GM12878 (cell line): ENCODE results near the gene TSHZ3.

Experiments
- BMI1 ChIP-seq: fragments of 450-650 bp; IDR thresholded peaks from 2 replicates; pipeline ENCODE4 v1.6.1; 2016; ENCODE audit warnings: mild to moderate bottlenecking, moderate library complexity, borderline replicate concordance
- CHD2 ChIP-seq: IDR thresholded peaks from 2 replicates; pipeline ENCODE4 v1.6.1; 2011; ENCODE audit warnings: low read depth, low read length, improper control_type of control experiment, borderline replicate concordance
- EZH2 ChIP-seq: IDR thresholded peaks from 2 replicates; pipeline ENCODE4 v1.6.1; 2012; ENCODE audit warnings: low read depth, mild to moderate bottlenecking, control low read depth, inconsistent platforms, low read length, borderline replicate concordance; ENCODE audit not compliant: control insufficient read depth
- HDAC2 ChIP-seq: fragments of 200-600 bp; sonication (generic); IDR thresholded peaks from 2 replicates; pipeline ENCODE4 v1.6.1; 2017
- HDGF ChIP-seq: fragments of 450-650 bp; IDR thresholded peaks from 2 replicates; pipeline ENCODE4 v1.6.1; 2016; ENCODE audit warnings: antibody characterized with exemption
- KLF5 ChIP-seq: fragments of 450-650 bp; IDR thresholded peaks from 2 replicates; pipeline ENCODE4 v1.6.1; 2014; ENCODE audit warnings: mild to moderate bottlenecking; ENCODE audit not compliant: partially characterized antibody
- RUNX3 ChIP-seq: IDR thresholded peaks from 2 replicates; pipeline ENCODE4 v1.6.1; 2012; ENCODE audit warnings: low read length, inconsistent platforms
- TF ChIP-seq, protein P1 (sequence below): IDR thresholded peaks from 2 replicates; pipeline ENCODE4 v1.6.1; 2012; ENCODE audit warnings: low read depth, low read length, improper control_type of control experiment
- TF ChIP-seq, protein P2 (sequence below): fragments of 450-650 bp; formaldehyde crosslinking; IDR thresholded peaks from 2 replicates; pipeline ENCODE4 v1.4.0; 2022; ENCODE audit warnings: mild to moderate bottlenecking, moderate library complexity
- TF ChIP-seq, protein P3 (sequence below): fragments of 150-350 bp; IDR thresholded peaks from 2 replicates; pipeline ENCODE4 v1.6.1; 2014; ENCODE audit warnings: mild to moderate bottlenecking, low read depth, low read length
- TF ChIP-seq, protein P4 (sequence below): fragments of 450-650 bp; IDR thresholded peaks from 2 replicates; pipeline ENCODE4 v1.6.1; 2017; ENCODE audit warnings: antibody characterized with exemption, mild to moderate bottlenecking, moderate library complexity
- TF ChIP-seq, protein P5 (sequence below), 3 experiments: IDR thresholded peaks in 2 of 3; conservative IDR thresholded peaks in 1 of 3; 2 replicates each; pipeline ENCODE4 v1.5.1; 2011; ENCODE audit warnings: low read depth in 3 of 3, low read length in 3 of 3, mild to moderate bottlenecking in 3 of 3, control low read depth in 2 of 3, moderate library complexity in 2 of 3, inconsistent platforms in 1 of 3, mixed read lengths in 1 of 3; ENCODE audit not compliant: control insufficient read depth in 2 of 3, insufficient read depth in 1 of 3; ENCODE audit errors: extremely low read depth in 1 of 3
- TF ChIP-seq, protein P6 (sequence below): IDR thresholded peaks from 2 replicates; pipeline ENCODE4 v1.6.1; 2012; ENCODE audit warnings: mild to moderate bottlenecking, low read depth, low read length

DNA sequence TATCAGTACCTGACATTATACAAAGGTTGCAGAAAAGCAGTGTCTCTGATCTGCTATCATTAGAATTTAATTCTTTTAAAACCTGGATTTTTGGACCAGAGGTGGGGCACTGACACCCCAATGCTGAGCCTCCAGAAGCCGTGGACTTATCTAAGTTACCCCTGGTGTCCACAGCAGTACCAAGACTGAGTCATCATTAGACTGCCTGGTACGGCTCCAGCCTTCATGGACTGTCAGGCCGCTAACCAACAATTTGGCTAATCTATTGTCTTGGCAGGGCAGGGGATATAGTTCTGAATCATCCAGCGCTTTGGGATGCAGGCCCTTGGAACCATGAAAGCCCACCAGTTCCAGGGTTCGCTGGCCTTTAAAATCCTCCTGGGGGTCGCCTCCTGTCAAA, 78.3 kb downstream of the TSHZ3 start:
- TF ChIP-seq CHD2 (no peak), HDAC2 (no peak), HDGF (no peak), KLF5 (no peak), BMI1 (no peak), EZH2 (no peak), RUNX3 (no peak)
- TF ChIP-seq, protein P1, sequence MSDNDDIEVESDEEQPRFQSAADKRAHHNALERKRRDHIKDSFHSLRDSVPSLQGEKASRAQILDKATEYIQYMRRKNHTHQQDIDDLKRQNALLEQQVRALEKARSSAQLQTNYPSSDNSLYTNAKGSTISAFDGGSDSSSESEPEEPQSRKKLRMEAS: no peak
- TF ChIP-seq, protein P2, sequence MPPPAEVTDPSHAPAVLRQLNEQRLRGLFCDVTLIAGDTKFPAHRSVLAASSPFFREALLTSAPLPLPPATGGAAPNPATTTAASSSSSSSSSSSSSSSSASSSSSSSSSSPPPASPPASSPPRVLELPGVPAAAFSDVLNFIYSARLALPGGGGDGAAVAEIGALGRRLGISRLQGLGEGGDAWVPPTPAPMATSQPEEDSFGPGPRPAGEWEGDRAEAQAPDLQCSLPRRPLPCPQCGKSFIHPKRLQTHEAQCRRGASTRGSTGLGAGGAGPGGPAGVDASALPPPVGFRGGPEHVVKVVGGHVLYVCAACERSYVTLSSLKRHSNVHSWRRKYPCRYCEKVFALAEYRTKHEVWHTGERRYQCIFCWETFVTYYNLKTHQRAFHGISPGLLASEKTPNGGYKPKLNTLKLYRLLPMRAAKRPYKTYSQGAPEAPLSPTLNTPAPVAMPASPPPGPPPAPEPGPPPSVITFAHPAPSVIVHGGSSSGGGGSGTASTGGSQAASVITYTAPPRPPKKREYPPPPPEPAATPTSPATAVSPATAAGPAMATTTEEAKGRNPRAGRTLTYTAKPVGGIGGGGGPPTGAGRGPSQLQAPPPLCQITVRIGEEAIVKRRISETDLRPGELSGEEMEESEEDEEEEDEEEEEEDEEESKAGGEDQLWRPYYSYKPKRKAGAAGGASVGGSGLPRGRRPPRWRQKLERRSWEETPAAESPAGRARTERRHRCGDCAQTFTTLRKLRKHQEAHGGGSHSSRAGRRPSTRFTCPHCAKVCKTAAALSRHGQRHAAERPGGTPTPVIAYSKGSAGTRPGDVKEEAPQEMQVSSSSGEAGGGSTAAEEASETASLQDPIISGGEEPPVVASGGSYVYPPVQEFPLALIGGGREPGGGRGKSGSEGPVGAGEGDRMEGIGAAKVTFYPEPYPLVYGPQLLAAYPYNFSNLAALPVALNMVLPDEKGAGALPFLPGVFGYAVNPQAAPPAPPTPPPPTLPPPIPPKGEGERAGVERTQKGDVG (CRISPR knock-in tag): no peak
- TF ChIP-seq, protein P3, sequence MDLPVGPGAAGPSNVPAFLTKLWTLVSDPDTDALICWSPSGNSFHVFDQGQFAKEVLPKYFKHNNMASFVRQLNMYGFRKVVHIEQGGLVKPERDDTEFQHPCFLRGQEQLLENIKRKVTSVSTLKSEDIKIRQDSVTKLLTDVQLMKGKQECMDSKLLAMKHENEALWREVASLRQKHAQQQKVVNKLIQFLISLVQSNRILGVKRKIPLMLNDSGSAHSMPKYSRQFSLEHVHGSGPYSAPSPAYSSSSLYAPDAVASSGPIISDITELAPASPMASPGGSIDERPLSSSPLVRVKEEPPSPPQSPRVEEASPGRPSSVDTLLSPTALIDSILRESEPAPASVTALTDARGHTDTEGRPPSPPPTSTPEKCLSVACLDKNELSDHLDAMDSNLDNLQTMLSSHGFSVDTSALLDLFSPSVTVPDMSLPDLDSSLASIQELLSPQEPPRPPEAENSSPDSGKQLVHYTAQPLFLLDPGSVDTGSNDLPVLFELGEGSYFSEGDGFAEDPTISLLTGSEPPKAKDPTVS: no peak
- TF ChIP-seq, protein P4, sequence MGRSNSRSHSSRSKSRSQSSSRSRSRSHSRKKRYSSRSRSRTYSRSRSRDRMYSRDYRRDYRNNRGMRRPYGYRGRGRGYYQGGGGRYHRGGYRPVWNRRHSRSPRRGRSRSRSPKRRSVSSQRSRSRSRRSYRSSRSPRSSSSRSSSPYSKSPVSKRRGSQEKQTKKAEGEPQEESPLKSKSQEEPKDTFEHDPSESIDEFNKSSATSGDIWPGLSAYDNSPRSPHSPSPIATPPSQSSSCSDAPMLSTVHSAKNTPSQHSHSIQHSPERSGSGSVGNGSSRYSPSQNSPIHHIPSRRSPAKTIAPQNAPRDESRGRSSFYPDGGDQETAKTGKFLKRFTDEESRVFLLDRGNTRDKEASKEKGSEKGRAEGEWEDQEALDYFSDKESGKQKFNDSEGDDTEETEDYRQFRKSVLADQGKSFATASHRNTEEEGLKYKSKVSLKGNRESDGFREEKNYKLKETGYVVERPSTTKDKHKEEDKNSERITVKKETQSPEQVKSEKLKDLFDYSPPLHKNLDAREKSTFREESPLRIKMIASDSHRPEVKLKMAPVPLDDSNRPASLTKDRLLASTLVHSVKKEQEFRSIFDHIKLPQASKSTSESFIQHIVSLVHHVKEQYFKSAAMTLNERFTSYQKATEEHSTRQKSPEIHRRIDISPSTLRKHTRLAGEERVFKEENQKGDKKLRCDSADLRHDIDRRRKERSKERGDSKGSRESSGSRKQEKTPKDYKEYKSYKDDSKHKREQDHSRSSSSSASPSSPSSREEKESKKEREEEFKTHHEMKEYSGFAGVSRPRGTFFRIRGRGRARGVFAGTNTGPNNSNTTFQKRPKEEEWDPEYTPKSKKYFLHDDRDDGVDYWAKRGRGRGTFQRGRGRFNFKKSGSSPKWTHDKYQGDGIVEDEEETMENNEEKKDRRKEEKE: no peak
- TF ChIP-seq, protein P5, sequence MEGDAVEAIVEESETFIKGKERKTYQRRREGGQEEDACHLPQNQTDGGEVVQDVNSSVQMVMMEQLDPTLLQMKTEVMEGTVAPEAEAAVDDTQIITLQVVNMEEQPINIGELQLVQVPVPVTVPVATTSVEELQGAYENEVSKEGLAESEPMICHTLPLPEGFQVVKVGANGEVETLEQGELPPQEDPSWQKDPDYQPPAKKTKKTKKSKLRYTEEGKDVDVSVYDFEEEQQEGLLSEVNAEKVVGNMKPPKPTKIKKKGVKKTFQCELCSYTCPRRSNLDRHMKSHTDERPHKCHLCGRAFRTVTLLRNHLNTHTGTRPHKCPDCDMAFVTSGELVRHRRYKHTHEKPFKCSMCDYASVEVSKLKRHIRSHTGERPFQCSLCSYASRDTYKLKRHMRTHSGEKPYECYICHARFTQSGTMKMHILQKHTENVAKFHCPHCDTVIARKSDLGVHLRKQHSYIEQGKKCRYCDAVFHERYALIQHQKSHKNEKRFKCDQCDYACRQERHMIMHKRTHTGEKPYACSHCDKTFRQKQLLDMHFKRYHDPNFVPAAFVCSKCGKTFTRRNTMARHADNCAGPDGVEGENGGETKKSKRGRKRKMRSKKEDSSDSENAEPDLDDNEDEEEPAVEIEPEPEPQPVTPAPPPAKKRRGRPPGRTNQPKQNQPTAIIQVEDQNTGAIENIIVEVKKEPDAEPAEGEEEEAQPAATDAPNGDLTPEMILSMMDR (IDR thresholded peaks at IDR 0.05 in 2 of 3, conservative IDR thresholded peaks at IDR 0.05 in 1 of 3; ENCODE audit: control insufficient read depth in 2 of 3, extremely low read depth in 1 of 3, insufficient read depth in 1 of 3, low read depth in 3 of 3, low read length in 3 of 3): no peak
- TF ChIP-seq, protein P6, sequence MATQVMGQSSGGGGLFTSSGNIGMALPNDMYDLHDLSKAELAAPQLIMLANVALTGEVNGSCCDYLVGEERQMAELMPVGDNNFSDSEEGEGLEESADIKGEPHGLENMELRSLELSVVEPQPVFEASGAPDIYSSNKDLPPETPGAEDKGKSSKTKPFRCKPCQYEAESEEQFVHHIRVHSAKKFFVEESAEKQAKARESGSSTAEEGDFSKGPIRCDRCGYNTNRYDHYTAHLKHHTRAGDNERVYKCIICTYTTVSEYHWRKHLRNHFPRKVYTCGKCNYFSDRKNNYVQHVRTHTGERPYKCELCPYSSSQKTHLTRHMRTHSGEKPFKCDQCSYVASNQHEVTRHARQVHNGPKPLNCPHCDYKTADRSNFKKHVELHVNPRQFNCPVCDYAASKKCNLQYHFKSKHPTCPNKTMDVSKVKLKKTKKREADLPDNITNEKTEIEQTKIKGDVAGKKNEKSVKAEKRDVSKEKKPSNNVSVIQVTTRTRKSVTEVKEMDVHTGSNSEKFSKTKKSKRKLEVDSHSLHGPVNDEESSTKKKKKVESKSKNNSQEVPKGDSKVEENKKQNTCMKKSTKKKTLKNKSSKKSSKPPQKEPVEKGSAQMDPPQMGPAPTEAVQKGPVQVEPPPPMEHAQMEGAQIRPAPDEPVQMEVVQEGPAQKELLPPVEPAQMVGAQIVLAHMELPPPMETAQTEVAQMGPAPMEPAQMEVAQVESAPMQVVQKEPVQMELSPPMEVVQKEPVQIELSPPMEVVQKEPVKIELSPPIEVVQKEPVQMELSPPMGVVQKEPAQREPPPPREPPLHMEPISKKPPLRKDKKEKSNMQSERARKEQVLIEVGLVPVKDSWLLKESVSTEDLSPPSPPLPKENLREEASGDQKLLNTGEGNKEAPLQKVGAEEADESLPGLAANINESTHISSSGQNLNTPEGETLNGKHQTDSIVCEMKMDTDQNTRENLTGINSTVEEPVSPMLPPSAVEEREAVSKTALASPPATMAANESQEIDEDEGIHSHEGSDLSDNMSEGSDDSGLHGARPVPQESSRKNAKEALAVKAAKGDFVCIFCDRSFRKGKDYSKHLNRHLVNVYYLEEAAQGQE: no peak
